K562 (cell line): ENCODE data around the gene PGLYRP1. TPM values are rescaled to one million over a fixed set of nuclear protein-coding genes. Genes with fewer than 3 reads are reported as not detected.

Source experiments
- AFF1 ChIP-seq, 2 experiments: fragments of 450-650 bp; IDR thresholded peaks; 2 replicates each; pipeline ENCODE4 v1.6.1; 2018; ENCODE audit warnings: mild to moderate bottlenecking in 2 of 2, low read depth in 1 of 2; ENCODE audit not compliant: partially characterized antibody in 2 of 2
- BCLAF1 ChIP-seq, 2 experiments: fragments of 450-650 bp in 1 of 2; IDR thresholded peaks; 2 replicates each; pipeline ENCODE4 v1.6.1; 2011 to 2017; ENCODE audit warnings: low read depth in 2 of 2, antibody characterized with exemption in 1 of 2, borderline replicate concordance in 1 of 2, low read length in 1 of 2, mild to moderate bottlenecking in 1 of 2, mixed read lengths in 1 of 2; ENCODE audit not compliant: control insufficient read depth in 1 of 2
- GABPB2 ChIP-seq: fragments of 250-450 bp; sonication (Bioruptor Pico); conservative IDR thresholded peaks from 2 replicates; pipeline ENCODE4 v1.5.1; 2021; ENCODE audit warnings: mild to moderate bottlenecking
- GATAD2A ChIP-seq: fragments of 450-650 bp; IDR thresholded peaks from 2 replicates; pipeline ENCODE4 v1.6.1; 2017
- GATAD2B ChIP-seq: fragments of 450-650 bp; IDR thresholded peaks from 2 replicates; pipeline ENCODE4 v1.6.1; 2017; ENCODE audit warnings: mild to moderate bottlenecking, borderline replicate concordance
- KDM5B ChIP-seq: fragments of 200-600 bp; sonication (generic); IDR thresholded peaks from 2 replicates; pipeline ENCODE4 v1.6.1; 2012; ENCODE audit warnings: low read depth, mild to moderate bottlenecking, moderate library complexity, low read length, control low read depth, inconsistent platforms; ENCODE audit not compliant: insufficient replicate concordance
- MIER1 ChIP-seq: fragments of 450-650 bp; IDR thresholded peaks from 2 replicates; pipeline ENCODE4 v1.6.1; 2016; ENCODE audit warnings: antibody characterized with exemption, mild to moderate bottlenecking, low read depth
- NFIC ChIP-seq: fragments of 450-650 bp; IDR thresholded peaks from 2 replicates; pipeline ENCODE4 v1.6.1; 2017; ENCODE audit warnings: mild to moderate bottlenecking, inconsistent platforms
- POLR3G ChIP-seq: IDR thresholded peaks from 2 replicates; pipeline ENCODE4 v1.6.1; 2011; ENCODE audit not compliant: insufficient read length, insufficient replicate concordance; ENCODE audit errors: extremely low read depth
- PPARD ChIP-seq: fragments of 250-450 bp; sonication (Bioruptor Pico); IDR thresholded peaks from 2 replicates; pipeline ENCODE4 v1.8.0; 2022; ENCODE audit warnings: inconsistent platforms, mild to moderate bottlenecking, moderate library complexity
- SIRT6 ChIP-seq: IDR thresholded peaks from one replicate; pipeline ENCODE4 v1.6.1; 2012; ENCODE audit warnings: low read depth, mild to moderate bottlenecking, control low read depth, inconsistent platforms, low read length, moderate library complexity
- SUPT5H ChIP-seq: fragments of 450-650 bp; IDR thresholded peaks from 2 replicates; pipeline ENCODE4 v1.6.1; 2016
- TSC22D4 ChIP-seq: fragments of 450-650 bp; IDR thresholded peaks from 2 replicates; pipeline ENCODE4 v1.6.1; 2016; ENCODE audit warnings: missing genetic modification characterization, missing biosample characterization, control low read depth
- TSHZ1 ChIP-seq: fragments of 250-450 bp; sonication (Bioruptor Pico); IDR thresholded peaks from 2 replicates; pipeline ENCODE4 v1.4.0; 2020; ENCODE audit warnings: mild to moderate bottlenecking, moderate library complexity
- ZFP1 ChIP-seq: fragments of 450-650 bp; formaldehyde crosslinking; IDR thresholded peaks from 2 replicates; pipeline ENCODE4 v1.4.0; 2020; ENCODE audit warnings: mild to moderate bottlenecking, mixed read lengths
- ZNF589 ChIP-seq: fragments of 200-800 bp; sonication (Bioruptor generic); IDR thresholded peaks from 2 replicates; pipeline ENCODE4 v1.6.1; 2016; ENCODE audit warnings: low read depth, missing genetic modification characterization, missing compliant biosample characterization
- ZNF75A ChIP-seq: fragments of 450-650 bp; formaldehyde crosslinking; IDR thresholded peaks from 2 replicates; pipeline ENCODE4 v1.4.0; 2020; ENCODE audit warnings: mild to moderate bottlenecking
- polyA plus RNA-seq, 8 experiments: library from polyadenylated mRNA; depleted of rRNA in 4 of 8; stranded (reverse) in 5 of 8; unstranded in 3 of 8; fragments of >200 nt; fragmentation: Nextera tagmentation in 2 of 8; fragmentation: Illumina TruSeq in 1 of 8; extraction: Ambion mirVana in 2 of 8; extraction: Trizol in 1 of 8; gene quantifications; 2 replicates each; pipeline versions ENCODE4 v1.2.1 to v1.2.3, GENCODE V29; 2011 to 2014; ENCODE audit warnings: inconsistent platforms in 1 of 8, missing spikeins in 1 of 8
- total RNA-seq, 7 experiments: library from RNA; depleted of rRNA in 6 of 7; stranded (reverse); fragments of >200 nt in 6 of 7; fragmentation: Illumina TruSeq in 2 of 7; extraction: Trizol in 2 of 7; gene quantifications; 2 replicates each; pipeline versions ENCODE4 v1.2.1 to v1.2.3, GENCODE V29; 2011 to 2021; ENCODE audit warnings: low replicate concordance in 1 of 7

PGLYRP1 gene
- total and polyA plus RNA-seq, 9 of the 15 experiments (the other 6 are each of a cell fraction or from before 2014, with no cell fraction given), result not detected

- no peak for TF ChIP-seq TSHZ1 (CRISPR knock-in tag)
- peak; percentile 8; the same call in 1 of the 2 replicates for TF ChIP-seq MIER1
- TF ChIP-seq KDM5B, result no peak
- TF ChIP-seq PPARD (CRISPR knock-in tag), result no peak
- no peak for TF ChIP-seq GABPB2 (CRISPR knock-in tag)
- TF ChIP-seq ZNF589 (CRISPR knock-in tag), result 0 out of 2 replicates have a peak, but pooled peaks have one; percentile 37
- peak; percentile 49; the same call in 1 of the 2 replicates for TF ChIP-seq GATAD2A
- TF ChIP-seq BCLAF1 (IDR thresholded peaks at IDR 0.05; ENCODE audit: borderline replicate concordance in 1 of 2, control insufficient read depth in 1 of 2, low read depth in 2 of 2, low read length in 1 of 2), result no peak
- no peak for TF ChIP-seq SIRT6
- TF ChIP-seq GATAD2B, result no peak
- no peak for TF ChIP-seq TSC22D4
- TF ChIP-seq SUPT5H, result peak; percentile 0; the same call in 1 of the 2 replicates
- no peak for TF ChIP-seq ZFP1 (CRISPR knock-in tag)
- peak in 1 of 2 experiments; percentile 4 for TF ChIP-seq AFF1 (IDR thresholded peaks at IDR 0.05; ENCODE audit: low read depth in 1 of 2, partially characterized antibody in 2 of 2)
- no peak for TF ChIP-seq ZNF75A (CRISPR knock-in tag)
- no peak for TF ChIP-seq POLR3G
- TF ChIP-seq NFIC, result peak; percentile 69
These were observed 27.0 kb downstream of the PGLYRP1 start (continued) for GRCh38 chr19:45995715-45996385.
